Measurements from ENCODE around the gene WDR4.
"Not testable (repeated sequence)": the region's sequence is repeated elsewhere in the genome, so short reads cannot be mapped to it uniquely, and the experiment has no call there.

WDR4 gene

GRCh38 chr21:42875811-42876210 is 3.5 kb downstream of the WDR4 start:
- not testable (repeated sequence) for DNase-seq (ENCODE audit: low read depth)

GRCh38 chr21:42873096-42873495 is 6.2 kb downstream of the WDR4 start:
- no peak for DNase-seq (ENCODE audit: low read depth)

DNA sequence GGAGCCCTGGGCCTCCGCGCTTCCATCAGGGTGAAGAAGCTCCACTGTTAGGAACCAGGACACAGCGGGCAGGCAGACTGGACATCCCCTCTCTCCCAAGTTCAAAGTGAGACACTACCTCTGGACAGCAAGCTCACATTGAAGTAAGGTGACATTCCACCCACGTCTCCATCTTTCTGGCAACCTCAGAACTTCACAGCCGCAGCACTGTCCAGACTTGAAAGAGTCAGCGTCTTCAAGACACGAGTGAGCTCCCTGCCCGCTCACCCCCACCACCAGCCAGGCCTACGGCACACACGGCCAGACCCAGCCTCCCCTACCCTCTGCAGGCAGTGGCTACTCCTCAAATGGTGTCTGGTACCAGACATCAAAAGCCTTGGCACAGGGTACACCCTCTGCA is 11.1 kb downstream of the WDR4 start:
- DNase-seq (ENCODE audit: low read depth): no peak

- no peak for DNase-seq (ENCODE audit: low read depth)
Observed at GRCh38 chr21:42865776-42866160, 13.6 kb downstream of the WDR4 start.

GRCh38 chr21:42864815-42865775 is 14.2 kb downstream of the WDR4 start:
- DNase-seq (ENCODE audit: low read depth): no peak

DNA sequence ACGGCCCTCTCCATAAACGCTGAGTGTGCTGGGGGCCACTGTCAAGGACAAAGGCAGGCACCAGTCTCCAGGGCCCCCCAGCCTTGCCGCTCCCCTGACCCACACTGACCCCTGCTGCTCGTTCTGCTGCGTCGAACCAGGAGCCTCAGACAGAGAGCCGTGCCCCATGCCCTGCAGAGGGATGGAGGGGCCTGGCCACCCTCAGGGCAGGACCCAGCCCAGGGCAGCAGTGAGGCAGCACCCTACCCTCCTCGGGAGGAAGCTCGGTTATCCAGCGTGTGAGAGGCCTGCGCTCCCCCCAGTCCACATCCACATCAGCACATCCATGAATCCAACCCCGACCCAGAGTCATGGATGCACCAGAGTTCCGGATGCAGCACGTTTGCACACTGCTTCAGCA is 15.1 kb downstream of the WDR4 start:
- no peak for DNase-seq (ENCODE audit: low read depth)

- no peak for DNase-seq (ENCODE audit: low read depth)
Observed at GRCh38 chr21:42863504-42863870, 15.9 kb downstream of the WDR4 start.

DNA sequence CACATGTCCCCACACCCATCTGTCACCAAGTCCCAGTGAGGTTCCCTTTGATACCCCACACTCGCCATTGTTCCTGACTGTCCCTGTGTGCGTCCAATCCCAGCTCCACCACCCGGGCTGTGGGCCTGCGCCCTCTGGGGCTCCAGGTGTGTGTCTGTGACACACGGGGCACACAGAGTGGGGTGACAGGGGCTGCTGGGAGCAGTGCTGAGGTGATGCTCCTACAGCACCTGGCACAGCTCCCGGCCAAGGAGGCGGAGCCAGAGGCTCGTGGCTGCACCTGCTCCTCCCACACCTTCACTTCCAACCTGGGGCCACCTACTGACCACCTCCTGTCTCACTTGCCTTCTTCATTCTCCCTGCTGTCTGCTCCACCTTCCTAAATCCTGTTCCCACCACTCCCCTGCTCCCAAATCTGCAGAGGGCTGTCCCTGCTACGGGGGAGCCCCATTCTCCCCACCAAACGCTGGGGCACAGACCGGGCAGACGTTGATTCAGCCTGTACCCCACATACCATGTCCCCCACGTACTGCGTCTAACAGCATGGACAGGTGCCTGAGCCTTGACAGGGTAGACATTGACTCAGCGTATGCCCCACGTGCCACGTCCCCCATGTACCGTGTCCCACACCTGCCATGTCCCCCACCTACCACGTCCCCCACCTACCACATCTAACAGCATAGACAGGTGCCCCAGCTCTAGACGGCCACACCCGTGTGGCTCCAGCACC is 16.4 kb downstream of the WDR4 start:
- DNase-seq (ENCODE audit: low read depth): no peak

GRCh38 chr21:42861848-42862400 is 17.4 kb downstream of the WDR4 start:
- no peak for DNase-seq (ENCODE audit: low read depth)

- no peak for DNase-seq (ENCODE audit: low read depth)
Observed at GRCh38 chr21:42861311-42861847, 18.0 kb downstream of the WDR4 start.

GRCh38 chr21:42860345-42860744 is 19.0 kb downstream of the WDR4 start:
- DNase-seq (ENCODE audit: low read depth): no peak

- DNase-seq (ENCODE audit: low read depth): no peak
Observed at GRCh38 chr21:42859891-42860230, 19.5 kb downstream of the WDR4 start.

GRCh38 chr21:42858957-42859890 is 20.1 kb downstream of the WDR4 start:
- no peak for DNase-seq (ENCODE audit: low read depth)

- DNase-seq (ENCODE audit: low read depth): no peak
Observed at GRCh38 chr21:42858185-42858847, 21.0 kb downstream of the WDR4 start.

- DNase-seq (ENCODE audit: low read depth): no peak
Observed at GRCh38 chr21:42857216-42857615, 22.1 kb downstream of the WDR4 start.

DNA sequence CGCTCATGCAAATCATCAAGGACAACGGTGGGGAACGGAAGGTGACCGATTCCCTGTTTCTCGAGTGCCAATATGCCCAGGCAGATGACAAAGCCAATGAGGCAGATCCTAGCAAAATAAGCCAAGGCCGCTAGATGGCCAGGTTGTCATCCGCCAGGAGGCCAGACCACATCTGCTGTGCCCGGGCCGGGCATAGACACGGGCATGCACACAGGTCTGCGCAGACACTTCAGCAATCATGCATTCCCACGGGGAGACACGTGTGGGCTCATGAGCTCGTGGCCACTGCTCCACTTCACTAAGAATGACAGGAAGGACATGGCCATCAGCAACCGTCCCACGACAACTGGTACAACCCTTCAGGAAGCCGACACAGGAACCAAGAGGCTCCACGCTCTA is 23.4 kb downstream of the WDR4 start:
- no peak for DNase-seq (ENCODE audit: low read depth)

GRCh38 chr21:42855171-42855936 is 24.0 kb downstream of the WDR4 start:
- DNase-seq (ENCODE audit: low read depth): no peak

- DNase-seq (ENCODE audit: low read depth): no peak
Observed at GRCh38 chr21:42854246-42855010, 24.9 kb downstream of the WDR4 start.

DNA sequence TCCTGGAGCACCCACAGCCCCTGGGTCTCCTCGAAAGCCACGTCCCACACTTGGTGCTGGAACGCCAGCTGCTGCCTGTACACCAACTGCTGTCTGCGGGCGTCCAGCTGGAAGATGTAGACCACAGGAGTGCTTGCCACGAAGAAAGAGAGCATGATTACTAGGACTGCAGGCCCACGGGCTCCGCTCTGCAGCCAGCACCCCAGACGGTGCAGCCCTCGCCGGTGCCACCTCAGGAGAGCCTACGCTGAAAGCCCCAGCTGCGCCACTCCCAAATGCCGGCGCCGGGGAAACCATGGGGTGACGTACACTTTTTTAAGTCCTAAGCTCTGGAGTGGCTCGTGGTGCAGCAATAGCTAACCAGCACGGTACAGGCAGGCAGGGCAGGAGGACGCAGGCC is 25.7 kb downstream of the WDR4 start:
- no peak for DNase-seq (ENCODE audit: low read depth)

All from CMK (cell line).